GM12865 (cell line): ENCODE results near the gene CGRRF1.

Experiments used
- DNase-seq: peaks from one replicate; pipeline ENCODE4 v3.0.0; 2010; ENCODE audit warnings: low read depth
- H3K4me3 ChIP-seq: 2 replicates; pipeline ENCODE4 v1.5.1; 2011; ENCODE audit warnings: mild to moderate bottlenecking, low read depth, low read length, control low read depth
- TF ChIP-seq, protein P1 (sequence below): IDR thresholded peaks from 2 replicates; pipeline ENCODE4 v1.5.1; 2011; ENCODE audit warnings: low read length, control low read depth, low read depth, inconsistent platforms; ENCODE audit not compliant: insufficient read depth; ENCODE audit errors: missing control alignments

Gene CGRRF1

GRCh38 chr14:54509546-54510501 is at the start of gene CGRRF1:
TSS of gene CGRRF1 (plus strand) at chr14:54509906. CDS start at chr14:54509960, 54 bp downstream.
- peak; percentile 99 for DNase-seq
- peak within 1 kb of the TSS; percentile 90 for H3K4me3 ChIP-seq
- TF ChIP-seq, protein P1, sequence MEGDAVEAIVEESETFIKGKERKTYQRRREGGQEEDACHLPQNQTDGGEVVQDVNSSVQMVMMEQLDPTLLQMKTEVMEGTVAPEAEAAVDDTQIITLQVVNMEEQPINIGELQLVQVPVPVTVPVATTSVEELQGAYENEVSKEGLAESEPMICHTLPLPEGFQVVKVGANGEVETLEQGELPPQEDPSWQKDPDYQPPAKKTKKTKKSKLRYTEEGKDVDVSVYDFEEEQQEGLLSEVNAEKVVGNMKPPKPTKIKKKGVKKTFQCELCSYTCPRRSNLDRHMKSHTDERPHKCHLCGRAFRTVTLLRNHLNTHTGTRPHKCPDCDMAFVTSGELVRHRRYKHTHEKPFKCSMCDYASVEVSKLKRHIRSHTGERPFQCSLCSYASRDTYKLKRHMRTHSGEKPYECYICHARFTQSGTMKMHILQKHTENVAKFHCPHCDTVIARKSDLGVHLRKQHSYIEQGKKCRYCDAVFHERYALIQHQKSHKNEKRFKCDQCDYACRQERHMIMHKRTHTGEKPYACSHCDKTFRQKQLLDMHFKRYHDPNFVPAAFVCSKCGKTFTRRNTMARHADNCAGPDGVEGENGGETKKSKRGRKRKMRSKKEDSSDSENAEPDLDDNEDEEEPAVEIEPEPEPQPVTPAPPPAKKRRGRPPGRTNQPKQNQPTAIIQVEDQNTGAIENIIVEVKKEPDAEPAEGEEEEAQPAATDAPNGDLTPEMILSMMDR: peak; percentile 20

DNA sequence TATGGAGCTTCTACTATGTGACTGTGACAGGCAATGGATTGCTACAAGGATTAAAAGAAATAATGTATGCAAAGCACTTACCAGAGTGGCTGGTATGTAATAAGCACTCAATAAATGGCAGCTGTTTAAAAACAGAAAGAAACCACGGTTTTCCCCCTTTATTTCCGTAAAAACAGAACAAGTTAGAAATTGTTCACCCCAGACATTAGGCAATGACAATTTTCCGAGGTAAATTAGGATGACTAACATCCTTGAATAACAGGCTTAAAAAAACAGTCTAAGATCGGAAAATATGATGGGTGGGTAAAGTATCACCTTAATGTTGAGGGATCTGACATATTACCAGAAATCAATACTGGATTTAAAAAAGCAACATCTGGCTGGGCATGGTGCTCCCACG is 47.7 kb upstream of the CGRRF1 start:
- TF ChIP-seq, protein P1: no peak
- no peak overlapping the region for H3K4me3 ChIP-seq
- DNase-seq: no peak

DNA sequence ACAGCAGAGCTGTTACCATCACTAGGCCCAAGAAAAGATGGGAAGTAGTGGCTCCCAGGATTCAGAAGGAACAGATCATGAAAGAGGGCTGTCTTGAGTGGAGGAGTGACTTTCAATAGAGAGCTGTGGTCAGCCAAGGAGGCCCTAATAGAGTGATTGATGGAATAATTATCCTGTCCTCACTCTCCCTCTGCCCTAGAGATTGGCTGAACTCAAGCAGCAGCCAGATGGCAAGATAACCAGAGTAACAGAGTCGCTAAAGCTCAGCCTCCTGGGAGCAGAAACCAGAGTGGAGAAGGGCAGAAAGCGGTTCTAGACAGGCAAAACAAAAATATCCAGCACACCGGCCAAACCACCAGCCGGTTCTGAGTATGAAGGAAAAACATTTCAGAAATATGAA is 44.1 kb upstream of the CGRRF1 start:
- TF ChIP-seq, protein P1: no peak
- DNase-seq: no peak
- H3K4me3 ChIP-seq: no peak overlapping the region

DNA sequence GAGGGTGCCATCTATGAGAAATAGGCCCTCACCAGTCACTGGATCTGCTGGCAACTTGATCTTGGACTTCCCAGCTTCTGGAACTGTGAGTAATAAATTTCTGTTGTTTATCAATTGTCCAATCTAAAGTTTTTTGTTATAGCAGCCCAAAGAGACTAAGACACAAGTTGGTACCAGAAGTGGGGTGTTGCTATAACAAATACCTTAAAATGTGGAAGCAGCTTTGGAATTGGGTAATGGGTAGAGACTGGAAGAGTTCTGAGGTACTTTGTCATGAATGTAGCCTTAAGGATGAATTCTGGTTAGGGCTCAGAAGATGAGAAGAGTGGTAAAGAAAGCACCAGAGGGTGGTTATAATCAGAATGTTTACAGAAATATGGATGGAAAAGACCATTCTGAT is 42.4 kb upstream of the CGRRF1 start:
- TF ChIP-seq, protein P1: no peak
- DNase-seq: no peak
- no peak overlapping the region for H3K4me3 ChIP-seq

- no peak overlapping the region for H3K4me3 ChIP-seq
- TF ChIP-seq, protein P1: no peak
- DNase-seq: no peak
Observed at GRCh38 chr14:54470701-54471100, 39.0 kb upstream of the CGRRF1 start.

DNA sequence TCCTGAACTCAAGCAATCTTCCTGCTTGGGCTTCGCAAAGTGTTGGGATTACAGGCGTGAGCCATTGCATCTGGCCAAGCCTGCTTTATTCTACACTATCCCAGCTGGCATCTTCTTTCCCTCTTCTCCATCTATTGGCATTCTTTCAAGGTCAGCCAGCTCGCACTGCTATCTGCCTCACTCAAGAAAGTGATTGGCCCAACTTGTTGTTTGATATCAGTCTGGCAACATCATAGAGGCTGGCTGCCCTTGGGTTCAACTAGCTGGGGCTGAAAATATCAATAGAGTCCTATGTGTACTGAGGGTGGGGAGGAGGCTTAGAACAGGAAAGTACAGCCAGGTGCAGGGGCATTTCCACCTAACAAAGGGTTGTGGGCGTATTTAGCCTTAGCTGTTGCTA is 38.1 kb upstream of the CGRRF1 start:
- TF ChIP-seq, protein P1: no peak
- H3K4me3 ChIP-seq: no peak overlapping the region
- DNase-seq: no peak
